Upper lobe of left lung (tissue), 6 donors: ENCODE measurements around the gene STK16. TPM values are rescaled to one million over a fixed set of nuclear protein-coding genes. Genes with fewer than 3 reads are reported as not detected.

ENCODE experiments used
- ATAC-seq, 2 donors: fragments of 200-7000 bp; cut with Tn5 transposase; one replicate each; pipeline ENCODE4 v1.9.1; 2022; ENCODE audit warnings: mild to moderate bottlenecking in 2 of 2, moderate library complexity in 2 of 2; ENCODE audit not compliant: low FRiP score in 2 of 2
- DNase-seq, 2 donors: peaks; one replicate each; pipeline ENCODE4 v3.0.0-alpha.2; 2019 to 2020
- H3K27ac ChIP-seq, 4 donors: fragments of 200-600 bp; sonication (generic); one replicate each; pipeline ENCODE4 v1.5.1; 2016 to 2019
- H3K27me3 ChIP-seq, 4 donors: fragments of 200-600 bp; sonication (generic); one replicate each; pipeline ENCODE4 v1.5.1; 2017 to 2019
- H3K36me3 ChIP-seq, 4 donors: fragments of 200-600 bp; sonication (generic); one replicate each; pipeline ENCODE4 v1.5.1; 2016 to 2019
- H3K4me1 ChIP-seq, 4 donors: fragments of 200-600 bp; sonication (generic); one replicate each; pipeline ENCODE4 v1.5.1; 2018 to 2019
- H3K4me3 ChIP-seq, 4 donors: fragments of 200-600 bp; sonication (generic); one replicate each; pipeline ENCODE4 v1.5.1; 2017 to 2019; ENCODE audit warnings: mild to moderate bottlenecking in 2 of 4, moderate library complexity in 1 of 4
- H3K9me3 ChIP-seq, 4 donors: fragments of 200-600 bp; sonication (generic); one replicate each; pipeline ENCODE4 v1.5.1; 2018 to 2019
- CTCF ChIP-seq, 6 experiments: fragments of 450-650 bp in 4 of 6; fragments of 200-600 bp in 2 of 6; sonication (generic) in 2 of 6; IDR thresholded peaks; one replicate each; pipeline ENCODE4 v1.5.1; 2016 to 2019; ENCODE audit warnings: antibody characterized with exemption in 6 of 6
- EP300 ChIP-seq, 4 donors: sonication (generic); formaldehyde crosslinking; IDR thresholded peaks; one replicate each; pipeline ENCODE4 v1.5.1; 2017; ENCODE audit warnings: antibody characterized with exemption in 4 of 4, control low read depth in 2 of 4
- POLR2A ChIP-seq, 4 donors: fragments of 450-650 bp; IDR thresholded peaks; one replicate each; pipeline ENCODE4 v1.5.1; 2016 to 2017; ENCODE audit warnings: antibody characterized with exemption in 4 of 4, mild to moderate bottlenecking in 2 of 4
- POLR2AphosphoS5 ChIP-seq, 2 donors: sonication (generic); formaldehyde crosslinking; IDR thresholded peaks; one replicate each; pipeline ENCODE4 v1.5.1; 2017; ENCODE audit warnings: antibody characterized with exemption in 2 of 2
- WGBS, 2 donors: methylation state at CpG; one replicate each; pipeline ENCODE4 v1.1.5; 2017 to 2018; 5-methylcytosine and 5-hydroxymethylcytosine counted together
- total RNA-seq, 6 donors: library from RNA; depleted of rRNA in 4 of 6; stranded (reverse); fragments of >200 nt in 4 of 6; gene quantifications; one replicate each; pipeline versions ENCODE4 v1.1.0 to v1.2.1, GENCODE V29; 2016 to 2021
- donor health status: DM: no; HTN: no; CAD: no; lungs with moderate emphysema.
- donor health status: DM: no; HTN: yes; CAD: no; lungs with severe emphysema.

STK16 gene
- total RNA-seq, 6 donors from 2014 or later: 12.6 to 28.3 (median 15.7) TPM

- H3K4me1 ChIP-seq: peaks cover 23 to 42% (median 28%) of the 10 kb centered on the region in 4 donors
- peaks cover 32 to 57% (median 41%) of the 10 kb centered on the region in 4 donors for H3K36me3 ChIP-seq
- peak overlapping the region; percentile 94 to 97 (median 96) for H3K27ac ChIP-seq
- DNase-seq: peak; percentile 78 to 87
- ATAC-seq: peak; percentile 35 to 66
- 0% methylated on average over 22 to 24 of the region's 24 CpGs for WGBS, 2 donors
- TF ChIP-seq POLR2A (IDR thresholded peaks at IDR 0.05) (peak in 1 of 4 donors; percentile 20), CTCF (IDR thresholded peaks at IDR 0.05) (no peak)
- no peaks in the 10 kb centered on the region for H3K9me3 ChIP-seq
- peak overlapping the region; percentile 60 to 92 (median 84) for H3K4me3 ChIP-seq
- H3K27me3 ChIP-seq: no peaks in the 10 kb centered on the region
Measured at GRCh38 chr2:219230059-219230540, 15.2 kb upstream of the STK16 start.

- 91 to 99% methylated on average over 3 of the region's 3 CpGs for WGBS, 2 donors
- no peak for DNase-seq
- no peak for ATAC-seq
Measured at GRCh38 chr2:219234331-219234730, 10.9 kb upstream of the STK16 start.

DNA sequence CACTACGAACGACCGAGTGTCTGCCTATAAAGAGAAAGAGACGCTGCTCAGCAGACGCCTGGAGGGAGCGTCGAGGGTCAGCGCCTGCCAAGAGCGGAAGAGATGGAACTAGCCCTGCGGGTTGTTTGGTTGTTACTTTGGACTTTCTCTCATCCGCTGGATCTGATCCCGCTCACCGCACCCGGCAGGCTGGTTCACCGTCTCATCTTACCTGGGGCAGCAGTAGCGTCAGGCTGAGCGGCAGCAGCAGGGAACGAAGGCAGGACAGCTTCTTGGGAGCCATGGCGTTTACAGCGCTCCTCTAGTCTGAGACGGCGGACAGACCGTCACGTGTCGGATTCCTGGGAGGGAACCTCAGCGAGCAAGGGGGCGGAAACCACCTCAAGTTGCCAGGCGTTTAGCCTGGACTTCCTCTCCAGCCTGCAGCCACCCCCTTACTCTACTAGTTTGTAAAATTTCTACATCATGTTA, 2.0 kb upstream of the STK16 start:
- peak in 1 of 2 donors; percentile 69 for ATAC-seq
- DNase-seq: peak; percentile 53 to 56
- peak overlapping the region in 1 of 4 donors; percentile 44 for H3K27ac ChIP-seq
- 39 to 57% methylated on average over 24 to 28 of the region's 28 CpGs for WGBS, 2 donors
- H3K27me3 ChIP-seq: no peaks in the 10 kb centered on the region
- H3K4me1 ChIP-seq: peaks cover 30 to 40% (median 32%) of the 10 kb centered on the region in 4 donors
- no peaks in the 10 kb centered on the region for H3K9me3 ChIP-seq
- TF ChIP-seq CTCF (IDR thresholded peaks at IDR 0.05): no peak
- peak in 1 of 2 donors; percentile 18 for TF ChIP-seq POLR2AphosphoS5 (IDR thresholded peaks at IDR 0.05)
- no peak for TF ChIP-seq POLR2A (IDR thresholded peaks at IDR 0.05)
- no peak for TF ChIP-seq EP300 (IDR thresholded peaks at IDR 0.05)
- H3K4me3 ChIP-seq: peak overlapping the region in 2 of 4 donors; percentile 23 to 29
- H3K36me3 ChIP-seq: peaks cover 0 to 27% (median 4%) of the 10 kb centered on the region in 4 donors

More at GRCh38 chr2:219234331-219234730, 10.9 kb upstream of the STK16 start:
- Histone ChIP-seq H3K36me3 (peaks cover 37 to 75% (median 60%) of the 10 kb centered on the region in 4 donors), H3K4me1 (peaks cover 9 to 12% (median 11%) of the 10 kb centered on the region in 4 donors), H3K4me3 (no peak overlapping the region), H3K27ac (no peak overlapping the region), H3K9me3 (no peaks in the 10 kb centered on the region), H3K27me3 (no peaks in the 10 kb centered on the region)
- TF ChIP-seq POLR2AphosphoS5 (IDR thresholded peaks at IDR 0.05) (no peak), EP300 (IDR thresholded peaks at IDR 0.05) (no peak), POLR2A (IDR thresholded peaks at IDR 0.05) (no peak), CTCF (IDR thresholded peaks at IDR 0.05) (no peak)

GRCh38 chr2:219244789-219245147, 511 bp upstream of the STK16 start:
- H3K27me3 ChIP-seq: no peaks in the 10 kb centered on the region
- no peak for DNase-seq
- H3K4me3 ChIP-seq: peak overlapping the region; percentile 72 to 83 (median 79)
- peaks cover 45 to 54% (median 45%) of the 10 kb centered on the region in 4 donors for H3K4me1 ChIP-seq
- TF ChIP-seq POLR2A (IDR thresholded peaks at IDR 0.05) (no peak), EP300 (IDR thresholded peaks at IDR 0.05) (no peak)
- H3K27ac ChIP-seq: peak overlapping the region; percentile 91 to 96 (median 96)
- ATAC-seq: no peak
- H3K9me3 ChIP-seq: no peaks in the 10 kb centered on the region
- H3K36me3 ChIP-seq: peaks cover 0 to 24% (median 6%) of the 10 kb centered on the region in 4 donors
- WGBS, 2 donors: 37 to 64% methylated on average over 4 to 6 of the region's 6 CpGs

DNA sequence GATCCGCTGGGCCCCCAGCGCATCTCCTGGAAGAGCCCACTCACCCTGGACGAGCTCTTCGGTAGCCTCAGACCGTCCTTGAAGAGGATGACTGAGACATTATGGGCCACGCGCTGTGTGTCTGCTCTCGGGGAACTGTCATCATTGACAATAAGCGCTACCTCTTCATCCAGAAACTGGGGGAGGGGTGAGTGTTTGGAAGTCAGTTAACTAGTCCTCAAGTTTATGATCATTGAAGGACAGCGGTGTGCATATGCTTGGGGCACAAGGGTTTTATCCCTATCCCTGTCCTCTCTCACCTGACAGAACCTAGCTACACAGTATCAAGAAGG, 586 bp downstream of the STK16 start:
- no peak for ATAC-seq
- no peak for DNase-seq
- TF ChIP-seq POLR2A (IDR thresholded peaks at IDR 0.05): no peak
- peaks cover 55 to 65% (median 56%) of the 10 kb centered on the region in 4 donors for H3K4me1 ChIP-seq
- H3K36me3 ChIP-seq: peaks cover 2 to 30% (median 10%) of the 10 kb centered on the region in 4 donors
- H3K4me3 ChIP-seq: peak overlapping the region; percentile 72 to 83 (median 79)
- H3K27me3 ChIP-seq: no peaks in the 10 kb centered on the region
- H3K9me3 ChIP-seq: no peaks in the 10 kb centered on the region
- peak overlapping the region; percentile 91 to 96 (median 96) for H3K27ac ChIP-seq
- WGBS, 2 donors: 18 to 47% methylated on average over 5 to 10 of the region's 10 CpGs

- peak overlapping the region in 1 of 4 donors; percentile 82 for H3K4me3 ChIP-seq
- TF ChIP-seq POLR2A (IDR thresholded peaks at IDR 0.05) (no peak), EP300 (IDR thresholded peaks at IDR 0.05) (no peak), POLR2AphosphoS5 (IDR thresholded peaks at IDR 0.05) (no peak), CTCF (IDR thresholded peaks at IDR 0.05) (no peak)
- ATAC-seq (no peak), DNase-seq (no peak)
- no peaks in the 10 kb centered on the region for H3K27me3 ChIP-seq
- peaks cover 57 to 72% (median 58%) of the 10 kb centered on the region in 4 donors for H3K4me1 ChIP-seq
- WGBS, 2 donors: 93 to 96% methylated on average over 4 to 10 of the region's 10 CpGs
- no peaks in the 10 kb centered on the region for H3K9me3 ChIP-seq
- H3K27ac ChIP-seq: peak overlapping the region; percentile 91 to 96 (median 96)
- peaks cover 2 to 37% (median 11%) of the 10 kb centered on the region in 4 donors for H3K36me3 ChIP-seq
Measured at GRCh38 chr2:219246559-219246958, 1.3 kb downstream of the STK16 start.
